Mammary epithelial cell (primary cell): Measurements from ENCODE around the gene PIK3R3.

Experiments used
- CTCF ChIP-seq, 2 donors: IDR thresholded peaks in 1 of 2; conservative IDR thresholded peaks in 1 of 2; 2 replicates each; pipeline ENCODE4 v1.5.1; 2011 to 2012; ENCODE audit warnings: inconsistent platforms in 2 of 2, low read length in 2 of 2, mild to moderate bottlenecking in 2 of 2, control low read depth in 1 of 2, low read depth in 1 of 2; ENCODE audit not compliant: insufficient read depth in 1 of 2; ENCODE audit errors: extremely low read depth in 1 of 2
- EZH2 ChIP-seq: IDR thresholded peaks from 2 replicates; pipeline ENCODE4 v1.6.1; 2012; ENCODE audit warnings: low read length, inconsistent platforms, borderline replicate concordance

- TF ChIP-seq CTCF (conservative IDR thresholded peaks at IDR 0.05 in 1 of 2, IDR thresholded peaks at IDR 0.05 in 1 of 2; ENCODE audit: extremely low read depth in 1 of 2, insufficient read depth in 1 of 2, low read depth in 1 of 2, low read length in 2 of 2), result no peak
- TF ChIP-seq EZH2, result no peak
Observed at GRCh38 chr1:46041974-46042373, 90.5 kb downstream of the PIK3R3 start.
